Measurements from ENCODE around the gene NCL.

The NCL gene

GRCh38 chr2:231463698-231464575, at the start of gene NCL:
NCL (minus strand) TSS chr2:231464484; CDS start chr2:231464353, 131 bp downstream.
- no peak for DNase-seq (ENCODE audit: low spot score)

- DNase-seq (ENCODE audit: low spot score) = no peak
These were observed 49.5 kb upstream of the NCL start for GRCh38 chr2:231513746-231514224.

GRCh38 chr2:231512222-231512621, 47.9 kb upstream of the NCL start:
- peak; percentile 88 for DNase-seq (ENCODE audit: low spot score)

GRCh38 chr2:231503766-231504165, 39.5 kb upstream of the NCL start:
- DNase-seq (ENCODE audit: low spot score) = no peak

- DNase-seq (ENCODE audit: low spot score) = no peak
These were observed 38.3 kb upstream of the NCL start for GRCh38 chr2:231502596-231502995.

- no peak for DNase-seq (ENCODE audit: low spot score)
These were observed 33.4 kb upstream of the NCL start for GRCh38 chr2:231497651-231498050.

GRCh38 chr2:231494669-231495068, 30.4 kb upstream of the NCL start:
- no peak for DNase-seq (ENCODE audit: low spot score)

GRCh38 chr2:231490801-231491200, 26.5 kb upstream of the NCL start:
- no peak for DNase-seq (ENCODE audit: low spot score)

GRCh38 chr2:231489990-231490389, 25.7 kb upstream of the NCL start:
- no peak for DNase-seq (ENCODE audit: low spot score)

- no peak for DNase-seq (ENCODE audit: low spot score)
These were observed 24.0 kb upstream of the NCL start for GRCh38 chr2:231488331-231488730.

- DNase-seq (ENCODE audit: low spot score) = no peak
These were observed 22.7 kb upstream of the NCL start for GRCh38 chr2:231486851-231487596.

GRCh38 chr2:231483398-231484329, 19.4 kb upstream of the NCL start:
- no peak for DNase-seq (ENCODE audit: low spot score)

GRCh38 chr2:231482806-231483391, 18.6 kb upstream of the NCL start:
- peak; percentile 71 for DNase-seq (ENCODE audit: low spot score)

- DNase-seq (ENCODE audit: low spot score) = no peak
These were observed 16.5 kb upstream of the NCL start for GRCh38 chr2:231480781-231481180.

- DNase-seq (ENCODE audit: low spot score) = no peak
These were observed 15.2 kb upstream of the NCL start for GRCh38 chr2:231479455-231479854.

GRCh38 chr2:231476920-231477319, 12.6 kb upstream of the NCL start:
- no peak for DNase-seq (ENCODE audit: low spot score)

- DNase-seq (ENCODE audit: low spot score) = no peak
These were observed 11.7 kb upstream of the NCL start for GRCh38 chr2:231475965-231476364.

GRCh38 chr2:231472816-231473215, 8.5 kb upstream of the NCL start:
- DNase-seq (ENCODE audit: low spot score) = no peak

- DNase-seq (ENCODE audit: low spot score) = no peak
These were observed 6.1 kb upstream of the NCL start for GRCh38 chr2:231470246-231470900.

- no peak for DNase-seq (ENCODE audit: low spot score)
These were observed 5.3 kb upstream of the NCL start for GRCh38 chr2:231469583-231469950.
